Loucy (cell line): ENCODE measurements around the gene BPIFB4.

Experiments
- CTCF ChIP-seq: fragments of 200-600 bp; sonication (generic); conservative IDR thresholded peaks from 2 replicates; pipeline ENCODE4 v1.5.1; 2014; ENCODE audit warnings: mild to moderate bottlenecking, antibody characterized with exemption, low read length
- EZH2phosphoT487 ChIP-seq: fragments of 200-600 bp; IDR thresholded peaks from 2 replicates; pipeline ENCODE4 v1.6.1; 2018; ENCODE audit warnings: antibody characterized with exemption, mild to moderate bottlenecking, moderate library complexity, borderline replicate concordance

GRCh38 chr20:33069673-33070072 is 9.8 kb upstream of the BPIFB4 start:
- TF ChIP-seq CTCF (no peak), EZH2phosphoT487 (no peak)
